ENCODE measurements around the gene C12orf42. TPM values are rescaled to one million over a fixed set of nuclear protein-coding genes. Genes with fewer than 3 reads are reported as not detected.

Gene C12orf42
- total RNA-seq, 1 donor from 2014 or later = not detected

- Mint-ChIP-seq H3K27me3 (ENCODE audit: unreplicated experiment) (peaks cover 16% of the 10 kb centered on the region), H3K36me3 (ENCODE audit: unreplicated experiment) (no peaks in the 10 kb centered on the region), H3K9me3 (ENCODE audit: unreplicated experiment) (no peaks in the 10 kb centered on the region), H3K4me3 (ENCODE audit: unreplicated experiment) (no peak overlapping the region), H3K4me1 (ENCODE audit: unreplicated experiment) (no peaks in the 10 kb centered on the region), H3K27ac (ENCODE audit: unreplicated experiment) (no peak overlapping the region)
- no peak for DNase-seq (ENCODE audit: extremely low spot score, unreplicated experiment)
- TF ChIP-seq CTCF (IDR thresholded peaks at IDR 0.05) = no peak
These were observed 34.7 kb upstream of the C12orf42 start for GRCh38 chr12:103530307-103531066.

DNA sequence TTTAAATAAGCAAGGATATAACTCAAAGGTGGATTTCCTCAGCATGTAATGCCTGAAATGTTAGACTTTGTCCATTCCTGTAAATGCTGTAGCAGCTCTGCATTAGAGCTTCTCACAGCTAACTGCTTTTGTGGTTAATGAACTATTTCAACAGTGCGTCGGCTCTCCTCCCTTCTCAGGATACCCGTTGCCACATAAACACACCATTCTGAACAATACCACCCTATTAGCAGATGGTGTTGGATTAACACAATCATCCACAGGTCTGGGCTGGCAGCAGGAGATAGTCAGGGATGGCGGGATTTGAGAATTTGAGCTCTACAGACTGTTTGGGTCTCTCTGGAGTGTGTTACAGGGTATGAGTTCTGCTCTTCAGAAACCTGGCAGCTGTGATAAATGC lies 33.5 kb upstream of the C12orf42 start:
- DNase-seq (ENCODE audit: extremely low spot score, unreplicated experiment) = no peak
- H3K9me3 Mint-ChIP-seq (ENCODE audit: unreplicated experiment) = no peaks in the 10 kb centered on the region
- no peaks in the 10 kb centered on the region for H3K4me1 Mint-ChIP-seq (ENCODE audit: unreplicated experiment)
- H3K36me3 Mint-ChIP-seq (ENCODE audit: unreplicated experiment) = no peaks in the 10 kb centered on the region
- peaks cover 16% of the 10 kb centered on the region for H3K27me3 Mint-ChIP-seq (ENCODE audit: unreplicated experiment)
- no peak overlapping the region for H3K27ac Mint-ChIP-seq (ENCODE audit: unreplicated experiment)
- TF ChIP-seq CTCF (IDR thresholded peaks at IDR 0.05) = no peak
- no peak overlapping the region for H3K4me3 Mint-ChIP-seq (ENCODE audit: unreplicated experiment)

DNA sequence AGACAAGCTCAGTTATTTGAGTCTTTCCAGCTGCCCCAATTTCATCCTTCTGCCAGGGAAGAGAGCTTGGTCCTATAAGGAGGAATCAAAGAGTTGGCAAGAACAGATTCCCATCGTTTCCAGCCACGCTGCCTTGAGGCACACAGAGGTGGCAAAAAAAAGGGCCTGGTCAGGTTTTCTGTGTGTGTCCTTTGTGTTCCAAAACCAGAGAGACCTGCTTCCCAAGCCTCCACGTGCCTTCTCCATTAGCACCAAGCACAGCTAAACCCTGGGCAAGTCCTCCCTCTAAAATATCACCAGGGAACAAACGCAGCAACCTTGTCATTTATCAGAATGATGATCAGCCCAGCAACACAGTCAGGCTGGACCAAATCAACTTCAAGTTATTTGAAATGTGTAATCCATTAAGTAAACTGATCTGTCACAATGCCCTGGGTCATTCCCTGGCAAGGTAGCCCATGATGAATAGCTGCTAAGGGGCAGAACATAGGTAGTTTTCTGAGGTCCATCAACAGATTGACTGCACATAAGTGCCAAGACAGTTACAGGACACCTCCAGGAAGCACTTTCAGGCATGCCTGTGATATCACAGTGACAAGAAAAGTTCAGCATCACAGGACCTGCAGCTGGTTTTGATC lies 28.6 kb upstream of the C12orf42 start:
- H3K4me1 Mint-ChIP-seq (ENCODE audit: unreplicated experiment) = no peaks in the 10 kb centered on the region
- H3K9me3 Mint-ChIP-seq (ENCODE audit: unreplicated experiment) = no peaks in the 10 kb centered on the region
- TF ChIP-seq CTCF (IDR thresholded peaks at IDR 0.05) = no peak
- H3K4me3 Mint-ChIP-seq (ENCODE audit: unreplicated experiment) = no peak overlapping the region
- peaks cover 3% of the 10 kb centered on the region for H3K27me3 Mint-ChIP-seq (ENCODE audit: unreplicated experiment)
- H3K36me3 Mint-ChIP-seq (ENCODE audit: unreplicated experiment) = no peaks in the 10 kb centered on the region
- DNase-seq (ENCODE audit: extremely low spot score, unreplicated experiment) = no peak
- no peak overlapping the region for H3K27ac Mint-ChIP-seq (ENCODE audit: unreplicated experiment)

DNA sequence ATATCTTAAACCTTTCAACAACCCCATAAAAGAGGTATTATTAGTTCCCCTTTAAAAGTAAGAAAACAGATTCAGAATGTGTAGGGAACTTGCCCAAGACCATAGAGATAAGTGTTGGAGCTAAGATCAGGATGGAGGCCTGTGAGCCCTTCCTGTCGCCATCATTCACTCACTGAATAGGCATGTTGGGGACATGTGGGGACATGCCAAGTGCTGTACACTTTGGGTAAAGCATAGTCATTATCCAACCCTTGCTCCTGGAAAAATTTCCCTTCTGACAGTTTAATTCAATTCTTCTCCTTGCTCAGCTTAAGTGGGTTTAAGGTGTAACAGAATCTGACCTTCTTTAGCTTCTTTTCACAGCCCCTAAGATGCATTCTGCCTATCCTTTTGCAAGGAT lies 28.0 kb upstream of the C12orf42 start:
- H3K27me3 Mint-ChIP-seq (ENCODE audit: unreplicated experiment) = peaks cover 3% of the 10 kb centered on the region
- TF ChIP-seq CTCF (IDR thresholded peaks at IDR 0.05) = no peak
- no peak overlapping the region for H3K4me3 Mint-ChIP-seq (ENCODE audit: unreplicated experiment)
- no peaks in the 10 kb centered on the region for H3K9me3 Mint-ChIP-seq (ENCODE audit: unreplicated experiment)
- no peaks in the 10 kb centered on the region for H3K4me1 Mint-ChIP-seq (ENCODE audit: unreplicated experiment)
- no peak overlapping the region for H3K27ac Mint-ChIP-seq (ENCODE audit: unreplicated experiment)
- DNase-seq (ENCODE audit: extremely low spot score, unreplicated experiment) = no peak
- no peaks in the 10 kb centered on the region for H3K36me3 Mint-ChIP-seq (ENCODE audit: unreplicated experiment)

GRCh38 chr12:103520686-103521215 lies 25.0 kb upstream of the C12orf42 start:
- Mint-ChIP-seq H3K9me3 (ENCODE audit: unreplicated experiment) (no peaks in the 10 kb centered on the region), H3K4me1 (ENCODE audit: unreplicated experiment) (no peaks in the 10 kb centered on the region), H3K4me3 (ENCODE audit: unreplicated experiment) (no peak overlapping the region), H3K27ac (ENCODE audit: unreplicated experiment) (no peak overlapping the region), H3K36me3 (ENCODE audit: unreplicated experiment) (no peaks in the 10 kb centered on the region), H3K27me3 (ENCODE audit: unreplicated experiment) (no peaks in the 10 kb centered on the region)
- DNase-seq (ENCODE audit: extremely low spot score, unreplicated experiment) = no peak
- no peak for TF ChIP-seq CTCF (IDR thresholded peaks at IDR 0.05)
